OCI-LY1 (cell line): ENCODE data around the gene PSMG4.

Experiments used
- H2AFZ ChIP-seq: fragments of 200-600 bp; sonication (generic), shearing (Covaris generic); 2 replicates; pipeline ENCODE4 v1.6.0; 2014; ENCODE audit warnings: antibody characterized with exemption, mild to moderate bottlenecking, low read length
- H3F3A ChIP-seq: fragments of 200-600 bp; sonication (generic), shearing (Covaris generic); 2 replicates; pipeline ENCODE4 v1.6.0; 2014; ENCODE audit warnings: mild to moderate bottlenecking, antibody characterized with exemption, low read length, moderate library complexity; ENCODE audit not compliant: insufficient read depth
- H3K27ac ChIP-seq: fragments of 200-600 bp; sonication (generic); 2 replicates; pipeline ENCODE4 v1.5.1; 2014; ENCODE audit warnings: low read length, mixed run types, mild to moderate bottlenecking, low read depth; ENCODE audit not compliant: poor library complexity, severe bottlenecking
- H3K27me3 ChIP-seq: fragments of 200-600 bp; sonication (generic); 2 replicates; pipeline ENCODE4 v1.6.0; 2014; ENCODE audit warnings: antibody characterized with exemption, mild to moderate bottlenecking, low read length, moderate library complexity; ENCODE audit not compliant: insufficient read depth
- H3K36me3 ChIP-seq: fragments of 200-600 bp; sonication (generic); 2 replicates; pipeline ENCODE4 v1.6.1; 2014; ENCODE audit warnings: mild to moderate bottlenecking, antibody characterized with exemption, low read length, moderate library complexity, mixed read lengths; ENCODE audit not compliant: insufficient read depth
- H3K4me1 ChIP-seq: fragments of 200-600 bp; sonication (generic); 2 replicates; pipeline ENCODE4 v1.5.1; 2014; ENCODE audit warnings: mild to moderate bottlenecking, low read length, moderate library complexity; ENCODE audit not compliant: insufficient read depth, severe bottlenecking
- H3K4me2 ChIP-seq: fragments of 200-600 bp; sonication (generic), shearing (Covaris generic); 2 replicates; pipeline ENCODE4 v1.6.1; 2014; ENCODE audit warnings: low read length
- H3K4me3 ChIP-seq: fragments of 200-600 bp; sonication (generic); 2 replicates; pipeline ENCODE4 v1.5.1; 2014; ENCODE audit warnings: low read length, low read depth, mild to moderate bottlenecking, mixed read lengths; ENCODE audit not compliant: poor library complexity, severe bottlenecking
- H3K79me2 ChIP-seq: fragments of 200-600 bp; shearing (Covaris generic); 2 replicates; pipeline ENCODE4 v1.6.1; 2016; ENCODE audit warnings: mixed run types, low read length, mixed read lengths; ENCODE audit not compliant: insufficient read depth
- H3K9ac ChIP-seq: fragments of 200-600 bp; sonication (generic), shearing (Covaris generic); 2 replicates; pipeline ENCODE4 v1.6.1; 2014; ENCODE audit warnings: mild to moderate bottlenecking, low read length, mixed read lengths
- H3K9me2 ChIP-seq: fragments of 200-600 bp; sonication (generic), shearing (Covaris generic); 2 replicates; pipeline ENCODE4 v1.6.1; 2014; ENCODE audit warnings: low read depth, mild to moderate bottlenecking, low read length, mixed read lengths
- H3K9me3 ChIP-seq: fragments of 200-600 bp; shearing (Covaris generic); 2 replicates; pipeline ENCODE4 v1.6.1; 2014; ENCODE audit warnings: low read length, mixed read lengths
- H4K20me1 ChIP-seq: fragments of 200-600 bp; sonication (generic), shearing (Covaris generic); 2 replicates; pipeline ENCODE4 v1.6.0; 2016; ENCODE audit warnings: mild to moderate bottlenecking, low read length; ENCODE audit not compliant: insufficient read depth
- CTCF ChIP-seq: fragments of 200-600 bp; sonication (generic), shearing (Covaris generic); IDR thresholded peaks from 2 replicates; pipeline ENCODE4 v1.5.1; 2017; ENCODE audit warnings: mild to moderate bottlenecking, antibody characterized with exemption, low read length, moderate library complexity, mixed read lengths
- EZH2 ChIP-seq: fragments of 200-600 bp; sonication (generic), shearing (Covaris generic); IDR thresholded peaks from 2 replicates; pipeline ENCODE4 v1.8.0; 2017; ENCODE audit warnings: borderline replicate concordance, mixed run types, mild to moderate bottlenecking, antibody characterized with exemption, low read length, moderate library complexity, mixed read lengths

Gene PSMG4

GRCh38 chr6:3314621-3315467 is 56.1 kb downstream of the PSMG4 start:
- no peaks in the 10 kb centered on the region for H3K9me2 ChIP-seq
- H3K4me1 ChIP-seq, result no peaks in the 10 kb centered on the region
- H3F3A ChIP-seq, result no peaks in the 10 kb centered on the region
- no peaks in the 10 kb centered on the region for H3K79me2 ChIP-seq
- TF ChIP-seq CTCF (no peak), EZH2 (no peak)
- H3K27ac ChIP-seq, result no peak overlapping the region
- H3K9ac ChIP-seq, result no peak overlapping the region
- no peak overlapping the region for H3K4me2 ChIP-seq
- no peaks in the 10 kb centered on the region for H3K36me3 ChIP-seq
- no peak overlapping the region for H3K4me3 ChIP-seq
- no peak overlapping the region for H2AFZ ChIP-seq
- H4K20me1 ChIP-seq, result no peaks in the 10 kb centered on the region
- H3K27me3 ChIP-seq, result no peaks in the 10 kb centered on the region; the same call in 1 of the 2 replicates
- H3K9me3 ChIP-seq, result no peaks in the 10 kb centered on the region

DNA sequence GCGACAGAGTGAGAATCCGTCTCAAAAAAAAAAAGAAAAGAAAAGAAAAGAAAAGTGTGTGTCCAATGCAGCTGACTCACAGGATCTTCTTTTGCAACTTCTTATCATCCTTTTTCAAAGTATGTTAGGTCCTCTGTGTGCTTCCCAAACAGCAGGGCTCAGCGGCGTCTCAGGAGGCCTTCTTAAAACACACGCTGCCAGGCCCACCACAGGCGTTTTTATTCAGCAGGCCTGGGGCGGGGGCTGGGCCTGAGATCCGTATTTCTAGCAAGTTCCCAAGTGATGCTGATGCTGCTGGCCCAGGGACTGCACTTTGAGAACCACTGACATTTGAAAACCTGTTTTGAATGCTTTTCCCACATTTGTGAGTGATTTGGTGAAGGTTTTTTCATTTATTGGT is 57.1 kb downstream of the PSMG4 start:
- no peak overlapping the region for H3K9ac ChIP-seq
- H4K20me1 ChIP-seq, result no peaks in the 10 kb centered on the region
- no peak for TF ChIP-seq EZH2
- no peak for TF ChIP-seq CTCF
- H3K27ac ChIP-seq, result no peak overlapping the region
- H3K4me2 ChIP-seq, result no peak overlapping the region
- no peaks in the 10 kb centered on the region for H3K36me3 ChIP-seq
- no peaks in the 10 kb centered on the region; the same call in 1 of the 2 replicates for H3K27me3 ChIP-seq
- no peaks in the 10 kb centered on the region for H3F3A ChIP-seq
- no peaks in the 10 kb centered on the region for H3K9me2 ChIP-seq
- H3K4me3 ChIP-seq, result no peak overlapping the region
- no peaks in the 10 kb centered on the region for H3K4me1 ChIP-seq
- no peaks in the 10 kb centered on the region for H3K79me2 ChIP-seq
- H2AFZ ChIP-seq, result no peak overlapping the region
- no peaks in the 10 kb centered on the region for H3K9me3 ChIP-seq

GRCh38 chr6:3316331-3316730 is 57.6 kb downstream of the PSMG4 start:
- H3K9me3 ChIP-seq, result no peaks in the 10 kb centered on the region
- H3K4me3 ChIP-seq, result no peak overlapping the region
- H3K4me2 ChIP-seq, result no peak overlapping the region
- no peaks in the 10 kb centered on the region for H4K20me1 ChIP-seq
- no peak overlapping the region for H2AFZ ChIP-seq
- H3K27me3 ChIP-seq, result no peaks in the 10 kb centered on the region; the same call in 1 of the 2 replicates
- H3K36me3 ChIP-seq, result no peaks in the 10 kb centered on the region
- H3K9ac ChIP-seq, result no peak overlapping the region
- H3K79me2 ChIP-seq, result no peaks in the 10 kb centered on the region
- TF ChIP-seq CTCF (no peak), EZH2 (no peak)
- H3K9me2 ChIP-seq, result no peaks in the 10 kb centered on the region
- H3K27ac ChIP-seq, result no peak overlapping the region
- no peaks in the 10 kb centered on the region for H3F3A ChIP-seq
- no peaks in the 10 kb centered on the region for H3K4me1 ChIP-seq
